HG02840 (cell line): ENCODE data around the gene B4GALT4.

Source experiments
- ATAC-seq: cut with Tn5 transposase; IDR thresholded peaks from one replicate; pipeline ENCODE4 v1.9.1; 2021; ENCODE audit warnings: mild to moderate bottlenecking, moderate library complexity, moderate number of reproducible peaks; ENCODE audit not compliant: unreplicated experiment, low FRiP score

The B4GALT4 gene

DNA sequence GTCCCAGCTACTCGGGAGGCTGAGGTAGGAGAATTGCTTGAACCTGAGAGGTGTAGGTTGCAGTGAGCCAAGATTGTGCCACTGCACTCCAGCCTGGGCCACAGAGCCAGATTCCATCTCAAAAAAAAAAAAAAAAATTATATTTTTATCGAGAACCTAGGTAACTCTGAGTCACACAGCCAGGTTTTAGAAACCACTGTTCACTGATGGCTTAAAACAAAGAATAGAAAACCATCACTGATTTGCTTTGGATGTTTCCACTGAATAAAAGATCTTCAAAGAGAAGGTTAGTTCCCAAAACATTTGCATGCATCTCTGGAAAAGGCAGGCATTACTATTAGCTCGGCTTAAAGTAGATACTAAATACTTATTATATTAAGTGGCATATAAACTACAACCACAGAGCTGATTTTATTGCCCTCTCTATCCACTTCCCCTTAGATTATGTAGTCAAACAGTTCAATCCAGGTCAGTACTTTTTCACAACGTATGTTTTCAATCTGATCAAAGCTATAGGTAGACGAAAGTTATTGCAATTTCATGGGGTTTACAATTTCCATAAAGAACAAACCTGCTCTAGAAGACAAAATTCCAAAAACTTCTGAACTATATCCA, 1.4 kb downstream of the B4GALT4 start:
- no peak for ATAC-seq

DNA sequence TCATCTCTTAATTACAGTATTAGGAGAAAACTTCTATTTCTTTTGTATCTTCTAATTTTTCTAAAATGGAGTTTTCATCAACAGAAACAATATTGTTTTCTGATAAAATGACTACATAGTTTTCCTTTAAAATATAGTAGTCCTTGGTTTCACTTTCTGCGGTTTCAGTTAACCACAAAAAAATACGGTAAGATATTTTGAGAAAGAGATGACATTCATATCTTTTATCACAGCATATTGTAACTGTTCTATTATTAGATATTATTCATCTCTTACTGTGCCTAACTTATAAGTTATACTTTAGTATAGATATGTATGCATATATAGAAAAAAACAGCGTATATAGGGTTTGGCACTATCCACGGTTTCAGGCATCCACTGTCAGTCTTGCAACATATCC, 2.3 kb downstream of the B4GALT4 start:
- no peak for ATAC-seq

DNA sequence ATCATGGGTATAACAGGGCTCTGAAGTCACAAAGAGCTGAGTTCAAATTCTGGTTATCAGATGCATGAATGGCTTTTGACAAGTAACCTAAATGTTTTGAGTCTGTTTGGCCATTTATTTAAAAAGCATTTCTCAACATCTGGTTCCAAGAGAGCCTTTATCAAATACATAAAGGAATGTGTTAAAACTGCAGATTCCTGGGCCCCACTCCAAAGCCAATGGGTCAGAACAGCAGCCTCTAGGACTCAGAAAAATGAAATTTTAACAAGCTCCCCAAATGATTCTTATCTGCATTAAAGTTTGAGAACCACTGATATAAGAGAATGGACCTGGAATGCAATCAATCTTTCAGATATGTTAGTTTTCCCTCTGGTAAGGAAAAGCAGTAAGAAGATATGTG, 3.4 kb downstream of the B4GALT4 start:
- no peak for ATAC-seq

DNA sequence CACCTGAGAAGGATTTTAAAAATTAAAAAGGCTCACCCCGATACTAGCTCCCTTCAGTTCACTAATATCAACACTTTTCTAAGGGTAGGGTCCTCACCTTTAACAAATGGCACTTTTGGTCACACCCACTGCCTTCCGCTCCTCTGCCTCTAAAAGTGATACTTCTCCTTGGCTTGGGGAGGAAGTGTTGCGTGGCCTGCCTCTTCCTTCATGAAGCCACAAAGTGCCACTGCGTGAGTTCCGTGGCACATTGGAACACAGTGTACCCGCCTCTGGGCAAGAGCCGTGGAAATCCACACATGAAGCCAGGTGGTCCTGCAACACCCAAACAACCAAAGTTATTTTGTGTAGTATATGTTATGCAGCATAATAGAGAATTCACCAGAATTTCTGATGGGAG, 3.9 kb downstream of the B4GALT4 start:
- no peak for ATAC-seq

DNA sequence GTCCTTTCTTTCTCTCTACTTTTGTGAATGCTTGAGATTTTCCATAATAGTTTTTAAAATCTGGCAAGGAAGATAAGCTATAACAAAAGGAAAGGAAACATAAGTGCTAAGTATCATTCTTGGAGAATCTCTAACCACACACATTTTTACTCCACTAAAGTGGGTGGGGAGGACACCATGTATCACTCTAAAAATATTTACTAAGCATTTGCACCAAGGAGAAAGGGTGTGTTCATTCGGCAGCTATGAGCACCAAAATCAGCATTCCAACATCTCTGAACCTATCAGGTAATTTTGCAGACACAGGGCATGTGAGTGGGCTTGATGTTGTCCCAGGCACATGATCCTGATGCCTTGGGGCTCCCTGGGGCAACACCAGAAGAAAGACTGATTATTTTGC, 5.5 kb downstream of the B4GALT4 start:
- ATAC-seq = no peak

DNA sequence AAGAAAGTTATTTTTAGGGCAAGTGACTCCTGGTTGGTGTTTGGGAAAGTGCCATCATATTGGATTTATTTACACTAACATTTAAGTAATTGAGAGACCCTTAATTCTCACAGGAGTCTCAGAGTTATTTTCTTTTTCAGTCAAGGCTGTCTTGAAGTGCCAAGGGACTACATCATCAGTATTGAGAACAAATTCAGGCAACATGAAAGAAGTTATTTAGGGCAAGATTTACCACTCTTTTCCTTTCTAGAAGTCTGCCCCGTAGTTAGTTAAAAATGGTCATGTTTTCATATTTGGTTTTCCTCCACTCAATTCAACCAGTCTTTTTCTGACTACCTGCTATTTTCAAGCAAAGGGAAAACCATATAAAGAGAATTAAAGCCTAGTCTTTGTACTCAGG, 6.1 kb downstream of the B4GALT4 start:
- no peak for ATAC-seq

DNA sequence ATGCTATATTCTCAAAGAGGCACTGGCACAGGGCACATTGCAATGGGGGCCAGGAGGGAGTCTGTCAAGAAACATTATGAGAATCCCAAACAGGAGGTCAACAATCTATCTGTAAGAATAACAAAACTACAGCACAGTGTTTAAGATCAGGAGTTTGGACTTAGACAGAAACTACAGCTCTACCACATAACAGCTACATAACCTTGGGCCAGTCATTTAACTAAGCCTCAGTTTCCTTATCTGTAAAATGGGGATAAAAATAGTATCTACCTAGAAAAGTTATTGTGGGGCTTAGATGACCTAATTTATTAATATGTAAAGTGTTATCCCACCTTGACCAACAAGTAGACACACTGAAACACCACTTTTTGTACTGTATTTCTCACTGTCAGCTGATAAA, 9.9 kb downstream of the B4GALT4 start:
- no peak for ATAC-seq

DNA sequence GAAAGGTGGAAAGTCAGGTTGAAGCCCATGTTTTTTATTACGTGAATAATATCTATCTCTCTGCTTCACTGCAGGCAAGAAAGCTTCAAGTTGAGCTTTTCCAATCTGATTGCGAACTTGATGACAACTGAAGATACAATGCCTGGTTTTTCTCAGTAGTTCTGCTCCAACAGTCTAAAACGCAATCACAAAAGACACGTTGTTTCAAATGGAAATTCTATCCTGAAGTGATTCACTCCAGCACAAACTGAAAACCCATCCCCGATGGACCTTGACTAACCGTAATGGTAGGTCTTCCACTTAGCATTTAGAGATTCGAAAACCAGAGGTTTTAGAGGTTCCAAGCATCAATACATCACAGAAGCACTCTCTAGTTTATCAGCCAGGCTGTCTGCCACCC, 10.6 kb downstream of the B4GALT4 start:
- no peak for ATAC-seq

DNA sequence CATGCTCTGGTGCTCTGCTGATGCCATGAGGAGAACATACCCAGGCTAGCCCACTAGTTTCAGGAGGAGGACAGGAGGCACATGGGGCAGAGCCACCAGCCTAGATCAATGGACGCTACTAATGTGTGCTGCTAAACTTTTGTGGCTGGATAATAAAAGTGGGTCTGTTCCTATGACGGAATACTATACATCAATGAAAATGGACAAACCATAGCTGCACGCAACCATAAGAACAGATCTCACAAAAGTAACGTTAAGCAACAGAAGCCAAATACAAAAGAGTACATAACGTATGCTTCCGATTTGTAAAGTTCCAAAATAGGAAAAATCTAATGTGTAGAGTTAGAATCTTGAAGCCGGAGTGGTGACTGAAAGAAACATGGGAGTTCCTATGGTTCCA, 11.5 kb downstream of the B4GALT4 start:
- ATAC-seq = no peak

DNA sequence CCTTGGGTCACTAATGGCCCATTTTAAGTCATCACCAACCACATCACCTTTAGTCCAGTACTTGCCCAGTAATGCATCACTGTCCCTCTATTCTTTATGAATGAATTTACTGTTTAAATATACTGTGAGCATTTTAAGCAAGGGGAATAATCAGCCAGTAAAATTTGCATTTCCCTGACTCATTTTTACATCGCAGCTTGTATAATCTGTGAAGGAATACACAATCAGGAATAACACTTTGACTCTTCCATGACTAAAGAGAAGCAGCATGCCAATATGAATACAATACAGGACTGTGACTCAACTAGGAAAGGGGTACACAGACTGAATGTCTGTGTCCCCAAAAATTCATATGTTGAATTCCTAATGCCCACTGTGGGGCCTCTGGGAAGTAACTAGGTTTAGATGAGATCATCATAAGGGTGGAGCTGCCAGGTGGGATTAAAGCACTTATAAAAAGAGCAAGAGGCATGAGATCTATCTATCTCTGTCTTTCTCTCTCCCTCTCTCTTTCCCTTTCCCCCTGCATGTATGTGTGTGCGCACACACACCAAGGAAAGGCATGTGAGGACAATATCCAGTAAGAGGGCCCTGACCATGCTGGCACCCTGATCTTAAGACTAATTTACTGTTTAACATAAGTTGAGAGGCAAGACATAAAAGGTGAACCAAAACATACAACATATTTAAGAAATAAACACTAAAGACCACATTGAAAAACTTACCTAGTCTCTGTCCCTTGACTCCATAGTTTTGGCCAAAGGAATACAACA, 12.1 kb downstream of the B4GALT4 start:
- no peak for ATAC-seq

DNA sequence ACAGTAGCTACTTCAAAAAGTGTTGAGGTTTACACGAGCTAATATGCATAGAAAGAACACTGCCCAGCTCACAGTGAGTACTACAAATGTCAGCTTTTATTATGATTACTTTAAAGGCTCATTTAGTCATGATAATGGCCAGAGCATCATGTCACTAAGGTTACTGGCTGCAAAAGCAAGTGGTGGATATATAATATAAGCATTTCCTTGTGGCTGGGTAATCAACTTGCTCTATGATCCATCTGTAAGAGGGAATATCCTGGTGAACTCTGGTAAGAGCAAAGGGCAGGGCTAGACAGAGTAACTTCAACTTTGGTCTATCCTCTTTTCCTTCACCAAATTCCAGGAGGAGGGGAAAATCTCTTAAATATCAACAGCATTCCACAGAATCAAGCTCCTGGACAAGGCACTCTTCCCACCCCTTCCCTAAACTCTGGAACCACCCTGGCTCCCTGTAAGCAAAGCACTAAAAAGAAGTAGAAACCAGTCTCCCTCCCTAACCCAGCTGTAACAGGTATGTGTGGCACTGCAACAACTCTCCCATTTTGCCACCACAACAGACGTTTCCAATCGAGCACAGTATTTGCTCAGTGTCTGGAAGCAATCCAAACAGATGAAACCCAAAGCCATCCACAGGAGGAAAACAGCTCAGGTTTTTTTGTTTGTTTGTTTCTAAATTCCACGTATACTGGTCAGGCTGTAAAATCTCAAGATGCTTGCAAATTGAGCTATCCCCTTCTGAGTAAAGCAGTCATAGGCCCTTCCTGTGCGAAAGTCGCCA, 13.4 kb downstream of the B4GALT4 start:
- ATAC-seq = no peak

DNA sequence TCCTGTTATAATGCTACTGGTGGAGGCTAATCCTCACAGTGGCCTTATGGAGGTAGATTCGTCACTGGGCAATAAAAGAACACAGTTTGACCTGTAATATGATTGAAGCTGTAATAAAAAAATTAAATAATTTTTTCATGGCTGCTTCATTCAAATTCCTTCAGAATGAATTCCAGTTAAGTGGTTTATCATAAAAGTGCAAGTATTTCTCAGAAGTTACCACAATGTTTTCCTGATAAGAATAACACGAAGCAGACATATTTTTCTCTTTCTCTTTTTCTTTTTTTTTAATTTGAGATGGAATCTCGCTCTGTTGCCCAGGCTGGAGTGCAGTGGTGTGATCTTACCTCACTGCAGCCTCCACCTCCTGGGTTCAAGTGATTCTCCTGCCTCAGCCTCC, 15.6 kb downstream of the B4GALT4 start:
- ATAC-seq = no peak

DNA sequence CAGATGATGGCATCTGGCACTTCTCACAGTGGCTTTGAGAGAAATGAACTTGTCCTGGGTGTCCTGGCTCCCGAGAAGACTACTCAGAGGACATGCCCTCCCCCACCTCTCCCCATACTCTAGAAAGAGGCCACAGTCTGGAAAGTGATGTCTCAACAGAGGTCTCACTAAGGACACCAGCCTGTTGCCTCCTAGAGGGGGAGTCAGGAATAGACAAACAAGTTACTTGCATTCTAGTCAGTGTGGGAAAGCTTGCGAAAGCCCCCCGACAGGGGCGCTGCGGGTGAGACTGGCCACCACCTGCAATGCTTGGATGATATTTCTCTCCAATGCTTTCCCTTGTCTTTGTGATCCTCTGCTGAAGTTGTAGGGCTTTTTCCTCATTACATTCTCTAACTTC, 17.2 kb downstream of the B4GALT4 start:
- no peak for ATAC-seq

DNA sequence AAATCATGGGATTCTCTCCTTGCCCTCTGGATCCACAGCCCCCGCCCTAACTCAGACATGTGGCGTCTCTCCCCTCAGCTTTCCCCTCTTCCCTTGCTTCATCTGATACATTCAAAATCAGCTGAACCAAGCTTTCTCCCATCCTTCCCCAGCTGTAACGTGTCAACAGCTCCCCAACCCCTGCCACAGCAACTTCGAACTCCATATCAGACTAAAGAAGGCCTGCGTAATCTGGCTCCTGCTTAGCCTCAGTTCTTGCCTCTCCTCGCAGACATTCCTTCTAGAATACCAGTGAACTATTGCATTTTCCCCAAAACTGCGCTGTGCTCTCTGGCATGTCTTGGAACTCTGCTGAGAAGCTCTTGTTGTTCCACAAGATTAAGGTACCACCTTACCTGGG, 18.3 kb downstream of the B4GALT4 start:
- ATAC-seq = no peak

DNA sequence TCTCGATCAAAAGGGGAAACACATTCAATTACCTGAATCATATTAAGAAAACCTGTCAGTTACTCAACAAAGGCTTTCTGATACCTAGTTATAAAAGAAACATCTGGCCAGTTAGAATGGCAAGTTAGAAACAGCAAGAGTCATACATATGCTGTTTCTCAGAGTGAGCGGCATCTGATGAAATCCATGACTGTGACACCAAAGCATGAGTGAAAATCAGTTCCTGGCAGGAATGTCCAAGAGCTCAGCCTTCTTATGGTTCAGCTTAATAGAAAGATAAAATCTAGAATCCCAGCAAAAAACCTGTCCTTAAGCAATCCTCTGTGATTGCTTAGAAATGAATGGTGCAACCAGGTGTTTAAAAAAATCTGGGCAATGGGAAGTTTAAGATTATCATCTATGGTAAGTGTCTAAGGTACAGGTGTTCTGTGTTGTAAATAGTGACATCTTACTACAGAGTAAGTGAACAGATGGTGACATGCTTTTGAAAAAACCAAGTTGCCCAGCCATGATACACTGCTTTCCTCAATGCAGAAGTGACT, 18.8 kb downstream of the B4GALT4 start:
- ATAC-seq = no peak

DNA sequence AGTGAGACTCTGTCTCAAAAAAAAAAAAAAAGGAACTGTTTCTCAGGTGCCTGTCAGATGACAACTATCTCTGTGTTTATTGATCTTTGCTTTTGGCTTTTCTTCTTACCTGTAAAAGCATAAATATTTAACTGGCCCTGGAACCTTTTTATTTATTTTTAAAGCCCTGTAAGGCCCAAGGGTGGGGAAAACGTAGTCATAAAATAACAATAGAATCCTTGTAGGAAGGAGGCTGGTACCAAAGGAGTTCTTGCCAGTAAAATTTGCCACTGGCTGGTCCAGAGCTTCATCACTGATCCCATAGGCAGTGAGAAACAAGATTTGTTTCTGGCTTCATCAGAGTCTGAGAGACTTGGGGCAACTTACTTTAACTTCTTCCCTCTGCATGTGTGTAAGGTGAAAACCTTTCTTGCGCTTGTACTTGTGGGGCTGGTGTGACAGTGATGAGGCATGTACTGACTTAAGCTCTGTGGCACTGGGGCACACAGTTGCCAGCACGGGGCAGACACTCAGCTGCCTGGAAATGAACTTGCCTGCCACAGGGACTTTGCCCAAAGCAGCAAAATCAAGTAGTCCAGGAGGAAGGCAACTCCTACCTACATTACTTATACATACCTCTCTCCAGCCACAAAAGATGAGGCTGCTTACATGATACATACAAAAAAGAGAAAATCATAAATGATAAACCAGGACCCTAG, 19.6 kb downstream of the B4GALT4 start:
- ATAC-seq = no peak

DNA sequence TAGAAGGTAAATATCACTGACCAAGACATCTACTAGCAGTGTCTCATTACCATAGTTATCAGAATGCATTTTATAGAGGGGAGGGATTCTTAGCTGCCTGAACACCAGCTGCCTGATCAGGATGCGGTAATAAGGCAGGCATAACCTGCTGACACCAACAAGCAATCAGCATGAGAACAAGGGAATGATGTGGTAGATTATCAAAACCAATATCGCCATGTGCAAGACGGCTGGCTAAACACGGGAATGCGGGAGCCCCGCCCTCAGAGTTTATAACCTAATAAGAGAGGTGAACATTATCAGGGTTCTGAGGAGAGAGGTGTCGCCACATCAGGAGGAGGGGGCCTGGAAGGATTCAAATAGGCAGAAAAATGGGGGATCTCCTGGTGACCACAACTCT, 20.5 kb downstream of the B4GALT4 start:
- ATAC-seq = no peak

DNA sequence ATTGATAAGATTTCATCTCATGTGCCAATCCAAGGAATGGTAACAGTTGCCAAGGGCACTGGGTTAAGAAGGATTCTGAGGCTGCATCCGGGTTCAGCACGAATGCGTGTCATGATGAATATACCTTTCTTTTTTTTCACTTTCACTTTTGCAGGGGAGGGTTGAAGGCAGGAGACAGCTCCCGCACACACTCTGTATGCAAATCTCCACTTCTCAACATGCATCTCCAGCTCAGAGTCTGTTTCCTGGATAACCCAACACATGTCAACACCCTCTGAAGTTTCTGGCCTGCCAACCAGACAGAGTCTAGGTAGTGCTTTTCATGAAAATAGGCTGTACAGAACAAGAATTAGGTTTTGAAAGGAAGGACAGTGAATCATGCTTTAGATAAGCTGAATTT, 21.6 kb downstream of the B4GALT4 start:
- peak; percentile 98 for ATAC-seq

DNA sequence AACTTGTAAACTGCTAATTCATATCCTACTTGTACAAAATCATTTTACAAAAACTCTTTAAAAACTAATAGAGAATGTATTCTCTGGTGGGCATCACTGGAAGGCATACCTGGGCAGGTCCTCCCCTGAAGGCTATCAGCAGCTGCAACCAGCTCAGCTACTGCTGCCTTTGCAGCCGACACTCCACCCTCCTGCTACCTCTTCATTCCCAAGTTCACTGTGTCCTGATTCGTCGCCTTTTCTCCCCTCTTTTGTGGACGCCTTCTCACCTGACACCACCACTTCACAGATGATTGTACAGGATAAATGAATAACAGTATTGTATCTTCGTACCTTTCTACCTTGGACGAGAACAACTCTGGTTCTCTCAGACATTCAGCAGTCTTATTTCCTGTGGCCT, 28.9 kb downstream of the B4GALT4 start:
- no peak for ATAC-seq

DNA sequence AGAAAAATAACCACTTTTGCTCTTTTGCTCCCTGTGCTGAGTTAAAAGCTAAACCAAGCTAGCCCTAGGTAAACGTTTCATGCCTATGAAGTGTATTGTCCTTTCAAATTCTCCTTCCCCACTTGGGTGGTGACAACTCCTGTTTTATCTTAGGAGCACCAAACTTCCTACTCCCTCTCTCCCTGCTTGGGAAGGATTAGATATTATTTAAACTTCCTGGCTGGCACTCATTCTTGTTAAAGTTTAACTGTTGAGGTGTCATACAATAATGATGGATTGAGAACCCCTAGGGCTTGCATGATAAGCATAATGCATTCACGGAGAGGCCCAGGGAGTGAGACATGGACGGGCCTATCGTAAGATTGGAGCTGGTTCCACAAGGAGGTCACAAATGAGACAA, 29.5 kb downstream of the B4GALT4 start:
- no peak for ATAC-seq

DNA sequence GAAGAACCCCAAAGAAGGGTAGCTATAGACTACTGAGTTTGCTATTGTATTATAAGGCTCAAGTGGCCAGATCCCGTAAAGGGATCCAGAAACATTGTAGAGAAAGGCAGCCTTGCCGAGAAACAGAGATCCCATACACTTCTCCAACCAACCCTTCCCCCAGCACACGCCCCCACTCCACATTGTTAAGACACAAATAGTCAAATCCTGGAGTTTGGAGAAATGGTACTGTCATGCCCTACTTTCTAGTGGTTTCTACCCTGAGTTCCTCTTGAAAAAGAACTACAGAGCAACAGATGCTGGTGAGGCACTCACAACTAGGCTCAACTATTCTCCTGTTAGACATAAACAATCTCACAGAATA, 33.2 kb downstream of the B4GALT4 start:
- ATAC-seq = no peak
